HEK293 (cell line): ENCODE results near the gene CSTF1.

Experiments used
- CTCF ChIA-PET: fragments of 350-600 bp; formaldehyde crosslinking; extraction: SDS; loops from one replicate; lab custom pipeline; 2021; ENCODE audit warnings: antibody characterized with exemption; lab: Yijun Ruan, JAX
- POLR2A ChIA-PET: fragments of 300-600 bp; formaldehyde crosslinking; extraction: SDS; loops from one replicate; lab custom pipeline; 2020; ENCODE audit warnings: antibody characterized with exemption, inconsistent platforms; lab: Yijun Ruan, JAX
- H3K27ac ChIP-seq: fragments of 200-500 bp; sonication (Bioruptor generic); 2 replicates; pipeline ENCODE4 v1.5.1; 2014; ENCODE audit warnings: low read depth, low read length, control low read depth, inconsistent platforms; ENCODE audit errors: extremely low read depth
- H3K36me3 ChIP-seq, 2 experiments: fragments of 200-500 bp in 1 of 2; sonication (Bioruptor generic) in 1 of 2; 1 replicate in 1 of 2; 2 replicates in 1 of 2; pipeline ENCODE4 v1.5.1; 2014 to 2017; ENCODE audit warnings: inconsistent platforms in 2 of 2, low read length in 2 of 2; ENCODE audit not compliant: control insufficient read depth in 2 of 2, insufficient read depth in 1 of 2
- H3K4me1 ChIP-seq: fragments of 200-500 bp; sonication (Bioruptor generic); 2 replicates; pipeline ENCODE4 v1.5.1; 2014; ENCODE audit warnings: mild to moderate bottlenecking, low read length, inconsistent platforms; ENCODE audit not compliant: control insufficient read depth, insufficient read depth
- H3K4me3 ChIP-seq: 2 replicates; pipeline ENCODE4 v1.5.1; 2011; ENCODE audit warnings: low read depth, mild to moderate bottlenecking, control low read depth, low read length, moderate library complexity
- H3K9me3 ChIP-seq: fragments of 200-500 bp; sonication (Bioruptor generic); 2 replicates; pipeline ENCODE4 v1.5.1; 2014; ENCODE audit warnings: low read depth, low read length, inconsistent platforms; ENCODE audit not compliant: control insufficient read depth, insufficient read depth
- GLIS2 ChIP-seq: fragments of 450-650 bp; formaldehyde crosslinking; IDR thresholded peaks from 2 replicates; pipeline ENCODE4 v1.5.1; 2016; ENCODE audit warnings: missing biosample characterization, missing genetic modification characterization
- ZBTB1 ChIP-seq: fragments of 450-650 bp; formaldehyde crosslinking; IDR thresholded peaks from 2 replicates; pipeline ENCODE4 v1.5.1; 2016; ENCODE audit warnings: missing biosample characterization, missing genetic modification characterization
- ZBTB17 ChIP-seq: fragments of 450-650 bp; formaldehyde crosslinking; IDR thresholded peaks from 2 replicates; pipeline ENCODE4 v1.5.1; 2016; ENCODE audit warnings: missing biosample characterization, missing genetic modification characterization
- ZBTB21 ChIP-seq: fragments of 450-650 bp; formaldehyde crosslinking; IDR thresholded peaks from 2 replicates; pipeline ENCODE4 v1.5.1; 2017; ENCODE audit warnings: missing biosample characterization, missing genetic modification characterization
- ZFHX2 ChIP-seq: fragments of 450-650 bp; formaldehyde crosslinking; conservative IDR thresholded peaks from 2 replicates; pipeline ENCODE4 v1.5.1; 2016; ENCODE audit warnings: missing biosample characterization, missing genetic modification characterization
- ZNF169 ChIP-seq: fragments of 450-650 bp; formaldehyde crosslinking; IDR thresholded peaks from 2 replicates; pipeline ENCODE4 v1.5.1; 2016; ENCODE audit warnings: missing biosample characterization, missing genetic modification characterization
- ZNF184 ChIP-seq: fragments of 450-650 bp; IDR thresholded peaks from 2 replicates; pipeline ENCODE4 v1.5.1; 2018; ENCODE audit warnings: missing biosample characterization, mild to moderate bottlenecking, missing genetic modification characterization
- ZNF223 ChIP-seq: fragments of 450-650 bp; formaldehyde crosslinking; IDR thresholded peaks from 2 replicates; pipeline ENCODE4 v1.5.1; 2016; ENCODE audit warnings: missing biosample characterization, missing genetic modification characterization
- ZNF239 ChIP-seq: fragments of 450-650 bp; formaldehyde crosslinking; IDR thresholded peaks from 2 replicates; pipeline ENCODE4 v1.5.1; 2016; ENCODE audit warnings: missing biosample characterization, missing genetic modification characterization
- ZNF449 ChIP-seq: fragments of 450-650 bp; formaldehyde crosslinking; IDR thresholded peaks from 2 replicates; pipeline ENCODE4 v1.5.1; 2017; ENCODE audit warnings: missing biosample characterization, mild to moderate bottlenecking, missing genetic modification characterization, moderate library complexity
- ZNF473 ChIP-seq: fragments of 450-650 bp; formaldehyde crosslinking; IDR thresholded peaks from 2 replicates; pipeline ENCODE4 v1.5.1; 2017; ENCODE audit warnings: missing biosample characterization, missing genetic modification characterization
- ZNF510 ChIP-seq: fragments of 450-650 bp; formaldehyde crosslinking; IDR thresholded peaks from 2 replicates; pipeline ENCODE4 v1.5.1; 2018; ENCODE audit warnings: mild to moderate bottlenecking, missing genetic modification characterization, missing biosample characterization; ENCODE audit not compliant: insufficient replicate concordance
- ZNF561 ChIP-seq: fragments of 450-650 bp; IDR thresholded peaks from 2 replicates; pipeline ENCODE4 v1.5.1; 2018; ENCODE audit warnings: missing biosample characterization, missing genetic modification characterization, borderline replicate concordance
- ZNF585B ChIP-seq: fragments of 450-650 bp; formaldehyde crosslinking; IDR thresholded peaks from 2 replicates; pipeline ENCODE4 v1.5.1; 2016; ENCODE audit warnings: missing biosample characterization, missing genetic modification characterization
- ZNF610 ChIP-seq: fragments of 450-650 bp; formaldehyde crosslinking; IDR thresholded peaks from 2 replicates; pipeline ENCODE4 v1.5.1; 2016; ENCODE audit warnings: missing biosample characterization, missing genetic modification characterization, borderline replicate concordance
- ZNF747 ChIP-seq: fragments of 450-650 bp; formaldehyde crosslinking; IDR thresholded peaks from 2 replicates; pipeline ENCODE4 v1.5.1; 2016; ENCODE audit warnings: missing biosample characterization, missing genetic modification characterization
- TF ChIP-seq, protein P1 (sequence below): fragments of 450-650 bp; formaldehyde crosslinking; IDR thresholded peaks from 2 replicates; pipeline ENCODE4 v1.5.1; 2017; ENCODE audit warnings: missing biosample characterization, missing genetic modification characterization
- TF ChIP-seq, protein P2 (sequence below): fragments of 450-650 bp; formaldehyde crosslinking; IDR thresholded peaks from 2 replicates; pipeline ENCODE4 v1.5.1; 2016; ENCODE audit warnings: missing biosample characterization, missing genetic modification characterization

Gene CSTF1

GRCh38 chr20:56369179-56369578 is 23.3 kb upstream of the CSTF1 start:
- Histone ChIP-seq H3K4me1 (no peaks in the 10 kb centered on the region), H3K4me3 (no peak overlapping the region), H3K9me3 (no peaks in the 10 kb centered on the region), H3K36me3 (peaks cover 26 to 95% of the 10 kb centered on the region in 2 experiments), H3K27ac (no peak overlapping the region)
- CTCF ChIA-PET, result no interaction called here
- TF ChIP-seq ZNF510 (tag by site-specific recombination) (no peak), ZBTB1 (tag by site-specific recombination) (no peak), ZNF449 (tag by site-specific recombination) (no peak), ZNF169 (tag by site-specific recombination) (no peak), ZNF223 (tag by site-specific recombination) (no peak), ZNF585B (no peak)
- POLR2A ChIA-PET, result interaction anchor here (0.6 to 1.1 kb wide), 3 partner anchors 11 to 23 kb away, joined by 3 to 7 read pairs (median 4); partner anchors contain the start of genes AURKA, CSTF1 and FAM210B

DNA sequence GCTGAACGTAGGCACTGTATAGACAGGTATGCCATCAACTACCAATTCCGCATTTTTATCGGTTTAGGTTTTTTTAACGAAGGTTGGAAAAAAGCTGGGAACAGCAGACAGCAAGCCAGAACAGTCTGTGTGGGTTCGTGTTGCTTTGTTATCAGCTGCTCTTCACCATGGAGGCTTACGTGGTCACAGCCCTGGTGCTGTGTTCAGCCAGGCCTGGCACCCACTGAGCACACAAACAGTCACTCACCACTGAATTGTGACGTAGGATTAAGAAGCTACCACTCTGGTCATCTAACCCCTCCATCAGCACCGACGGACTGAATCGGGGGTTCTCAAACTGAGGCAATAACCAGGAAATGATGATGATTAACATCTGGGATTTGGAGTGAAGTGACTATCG is 20.5 kb upstream of the CSTF1 start:
- POLR2A ChIA-PET, result interaction anchor here (0.7 to 1.1 kb wide), 2 partner anchors 13 to 20 kb away, joined by 4 to 7 read pairs; partner anchors contain the start of genes AURKA, CSTF1 and FAM210B

GRCh38 chr20:56372850-56373249 is 19.6 kb upstream of the CSTF1 start:
- Histone ChIP-seq H3K36me3 (peaks cover 54 to 95% of the 10 kb centered on the region in 2 experiments), H3K9me3 (no peaks in the 10 kb centered on the region), H3K27ac (no peak overlapping the region), H3K4me1 (no peaks in the 10 kb centered on the region), H3K4me3 (no peak overlapping the region)
- TF ChIP-seq ZFHX2 (tag by site-specific recombination) (0 out of 2 replicates have a peak, but pooled peaks have one; percentile 10), ZNF239 (tag by site-specific recombination) (peak; percentile 77; the same call in 1 of the 2 replicates)
- TF ChIP-seq, protein P1, sequence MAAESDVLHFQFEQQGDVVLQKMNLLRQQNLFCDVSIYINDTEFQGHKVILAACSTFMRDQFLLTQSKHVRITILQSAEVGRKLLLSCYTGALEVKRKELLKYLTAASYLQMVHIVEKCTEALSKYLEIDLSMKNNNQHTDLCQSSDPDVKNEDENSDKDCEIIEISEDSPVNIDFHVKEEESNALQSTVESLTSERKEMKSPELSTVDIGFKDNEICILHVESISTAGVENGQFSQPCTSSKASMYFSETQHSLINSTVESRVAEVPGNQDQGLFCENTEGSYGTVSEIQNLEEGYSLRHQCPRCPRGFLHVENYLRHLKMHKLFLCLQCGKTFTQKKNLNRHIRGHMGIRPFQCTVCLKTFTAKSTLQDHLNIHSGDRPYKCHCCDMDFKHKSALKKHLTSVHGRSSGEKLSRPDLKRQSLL (tag by site-specific recombination), result no peak
- CTCF ChIA-PET, result no interaction called here
- POLR2A ChIA-PET, result interaction anchor here (0.7 to 1.1 kb wide), 2 partner anchors 14 to 19 kb away, joined by 4 to 7 read pairs; partner anchors contain the start of genes AURKA, CSTF1 and FAM210B

More for the DNA sequence above, 20.5 kb upstream of the CSTF1 start:
- Histone ChIP-seq H3K4me1 (no peaks in the 10 kb centered on the region), H3K36me3 (peaks cover 45 to 95% of the 10 kb centered on the region in 2 experiments), H3K9me3 (no peaks in the 10 kb centered on the region), H3K4me3 (no peak overlapping the region), H3K27ac (no peak overlapping the region)
- CTCF ChIA-PET, result no interaction called here
- no peak for TF ChIP-seq GLIS2 (tag by site-specific recombination)
- no peak for TF ChIP-seq ZBTB21 (tag by site-specific recombination)
- no peak for TF ChIP-seq ZBTB17 (tag by site-specific recombination)
- TF ChIP-seq ZNF610 (tag by site-specific recombination), result no peak
- no peak for TF ChIP-seq ZNF747 (tag by site-specific recombination)
- no peak for TF ChIP-seq ZNF510 (tag by site-specific recombination)
- no peak for TF ChIP-seq ZNF473 (tag by site-specific recombination)
- TF ChIP-seq ZNF561 (tag by site-specific recombination), result no peak
- TF ChIP-seq, protein P2, sequence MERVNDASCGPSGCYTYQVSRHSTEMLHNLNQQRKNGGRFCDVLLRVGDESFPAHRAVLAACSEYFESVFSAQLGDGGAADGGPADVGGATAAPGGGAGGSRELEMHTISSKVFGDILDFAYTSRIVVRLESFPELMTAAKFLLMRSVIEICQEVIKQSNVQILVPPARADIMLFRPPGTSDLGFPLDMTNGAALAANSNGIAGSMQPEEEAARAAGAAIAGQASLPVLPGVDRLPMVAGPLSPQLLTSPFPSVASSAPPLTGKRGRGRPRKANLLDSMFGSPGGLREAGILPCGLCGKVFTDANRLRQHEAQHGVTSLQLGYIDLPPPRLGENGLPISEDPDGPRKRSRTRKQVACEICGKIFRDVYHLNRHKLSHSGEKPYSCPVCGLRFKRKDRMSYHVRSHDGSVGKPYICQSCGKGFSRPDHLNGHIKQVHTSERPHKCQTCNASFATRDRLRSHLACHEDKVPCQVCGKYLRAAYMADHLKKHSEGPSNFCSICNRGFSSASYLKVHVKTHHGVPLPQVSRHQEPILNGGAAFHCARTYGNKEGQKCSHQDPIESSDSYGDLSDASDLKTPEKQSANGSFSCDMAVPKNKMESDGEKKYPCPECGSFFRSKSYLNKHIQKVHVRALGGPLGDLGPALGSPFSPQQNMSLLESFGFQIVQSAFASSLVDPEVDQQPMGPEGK (tag by site-specific recombination), result no peak
- no peak for TF ChIP-seq ZNF184 (tag by site-specific recombination)
